ENCODE measurements around the gene NBAS. TPM values are rescaled to one million over a fixed set of nuclear protein-coding genes. Genes with fewer than 3 reads are reported as not detected.

NBAS gene
- polyA plus RNA-seq, 2 of the 4 experiments (the other 2 are of a cell fraction), result 16.7 to 34.9 TPM

- TF ChIP-seq EP300 (IDR thresholded peaks at IDR 0.05), result no peak
- TF ChIP-seq MAZ (IDR thresholded peaks at IDR 0.05; ENCODE audit: borderline replicate concordance, low read depth, low read length), result no peak
- no peak for TF ChIP-seq HES2 (IDR thresholded peaks at IDR 0.05)
- TF ChIP-seq TFCP2L1 (CRISPR knock-in tag; IDR thresholded peaks at IDR 0.05), result no peak
- no peak for TF ChIP-seq ZNF302 (CRISPR knock-in tag; IDR thresholded peaks at IDR 0.05)
Observed at GRCh38 chr2:15485949-15486348, 75.2 kb downstream of the NBAS start (continued).

- 95% methylated on average over 3 of the region's 3 CpGs for WGBS (ENCODE audit: missing lambda C conversion rate)
- FAIRE-seq, result no peak
- CTCF ChIA-PET, result interaction anchor here (1.4 kb wide), 1 partner anchor 16 kb away, joined by 5 read pairs; no protein-coding TSS in a partner anchor
Observed at GRCh38 chr2:15481000-15481399, 80.1 kb downstream of the NBAS start.

GRCh38 chr2:15480552-15480951 is 80.6 kb downstream of the NBAS start:
- TF ChIP-seq JUN (IDR thresholded peaks at IDR 0.05) (no peak), RARB (CRISPR knock-in tag; IDR thresholded peaks at IDR 0.05) (no peak), PHF8 (IDR thresholded peaks at IDR 0.05; ENCODE audit: borderline replicate concordance, low read depth) (no peak), MAX (IDR thresholded peaks at IDR 0.05) (no peak), E2F6 (IDR thresholded peaks at IDR 0.05; ENCODE audit: borderline replicate concordance, low read depth) (no peak), FOXS1 (CRISPR knock-in tag; IDR thresholded peaks at IDR 0.05) (no peak), RAD21 (conservative IDR thresholded peaks at IDR 0.05 in 1 of 2, IDR thresholded peaks at IDR 0.05 in 1 of 2) (no peak), NPAS2 (CRISPR knock-in tag; IDR thresholded peaks at IDR 0.05; ENCODE audit: borderline replicate concordance) (no peak), ESRRA (IDR thresholded peaks at IDR 0.05; ENCODE audit: borderline replicate concordance, low read length) (no peak), CTCF (IDR thresholded peaks at IDR 0.05) (no peak), TFCP2L1 (CRISPR knock-in tag; IDR thresholded peaks at IDR 0.05) (no peak), SMC3 (IDR thresholded peaks at IDR 0.05) (no peak), HOXB5 (CRISPR knock-in tag; IDR thresholded peaks at IDR 0.05) (no peak), HOXA7 (CRISPR knock-in tag; IDR thresholded peaks at IDR 0.05) (no peak), RFX5 (IDR thresholded peaks at IDR 0.05) (no peak), EHF (CRISPR knock-in tag; IDR thresholded peaks at IDR 0.05) (no peak), ATOH8 (CRISPR knock-in tag; IDR thresholded peaks at IDR 0.05; ENCODE audit: low read depth) (no peak), BCL3 (IDR thresholded peaks at IDR 0.05) (no peak), EP300 (IDR thresholded peaks at IDR 0.05) (no peak), SREBF2 (IDR thresholded peaks at IDR 0.05) (no peak)
- FAIRE-seq (no peak), ATAC-seq (no peak), DNase-seq (ENCODE audit: low read depth in 1 of 2, low spot score in 1 of 2) (no peak)
- POLR2A ChIA-PET, result no interaction called here
- no peaks in the 10 kb centered on the region for H3K9me3 ChIP-seq
- CTCF ChIA-PET, result interaction anchor here (1.0 to 1.1 kb wide), 2 partner anchors 31 to 97 kb away, joined by 3 to 4 read pairs; no protein-coding TSS in a partner anchor
- H3K4me1 ChIP-seq, result no peaks in the 10 kb centered on the region
- no peak overlapping the region for H3K27ac ChIP-seq
- no peak overlapping the region for H3K4me2 ChIP-seq
- H3K4me3 ChIP-seq, result no peak overlapping the region

More at GRCh38 chr2:15481000-15481399, 80.1 kb downstream of the NBAS start:
- TF ChIP-seq FOSL2 (IDR thresholded peaks at IDR 0.05), result no peak
- TF ChIP-seq FOSL2 (CRISPR knock-in tag; IDR thresholded peaks at IDR 0.05), result peak; percentile 42; the same call in 1 of the 2 replicates
- TF ChIP-seq FOXS1 (CRISPR knock-in tag; IDR thresholded peaks at IDR 0.05), result no peak
- no peak overlapping the region for H3K4me2 ChIP-seq
- no peak for DNase-seq (ENCODE audit: low read depth in 1 of 2, low spot score in 1 of 2)
- no peak overlapping the region for H3K4me3 ChIP-seq
- ATAC-seq, result no peak
- no peak overlapping the region for H3K27ac ChIP-seq
- no peaks in the 10 kb centered on the region for H3K4me1 ChIP-seq
- POLR2A ChIA-PET, result no interaction called here
- H3K9me3 ChIP-seq, result no peaks in the 10 kb centered on the region

Data from A549 (cell line).